ENCODE measurements around the gene NRL. TPM values are rescaled to one million over a fixed set of nuclear protein-coding genes. Genes with fewer than 3 reads are reported as not detected.

NRL gene
- total and polyA plus RNA-seq, 7 donors, result 1.2 to 5.1 (median 2.4) TPM

- no peak for ATAC-seq
- DNase-seq, result no peak
- Histone ChIP-seq H3K27ac (no peak overlapping the region), H3K4me1 (no peaks in the 10 kb centered on the region), H3K27me3 (ENCODE audit: insufficient read depth in 3 of 3, low read length in 2 of 3) (no peaks in the 10 kb centered on the region), H3K9me3 (no peaks in the 10 kb centered on the region), H3K4me3 (no peak overlapping the region), H3K36me3 (ENCODE audit: insufficient read depth in 1 of 2, low read depth in 1 of 2) (no peaks in the 10 kb centered on the region)
- intact Hi-C loops (cut with DNase I), result no loop called here
- 84 to 90% (median 88%) methylated on average over 2 of the region's 2 CpGs for WGBS, 3 donors
- TF ChIP-seq, protein P1, sequence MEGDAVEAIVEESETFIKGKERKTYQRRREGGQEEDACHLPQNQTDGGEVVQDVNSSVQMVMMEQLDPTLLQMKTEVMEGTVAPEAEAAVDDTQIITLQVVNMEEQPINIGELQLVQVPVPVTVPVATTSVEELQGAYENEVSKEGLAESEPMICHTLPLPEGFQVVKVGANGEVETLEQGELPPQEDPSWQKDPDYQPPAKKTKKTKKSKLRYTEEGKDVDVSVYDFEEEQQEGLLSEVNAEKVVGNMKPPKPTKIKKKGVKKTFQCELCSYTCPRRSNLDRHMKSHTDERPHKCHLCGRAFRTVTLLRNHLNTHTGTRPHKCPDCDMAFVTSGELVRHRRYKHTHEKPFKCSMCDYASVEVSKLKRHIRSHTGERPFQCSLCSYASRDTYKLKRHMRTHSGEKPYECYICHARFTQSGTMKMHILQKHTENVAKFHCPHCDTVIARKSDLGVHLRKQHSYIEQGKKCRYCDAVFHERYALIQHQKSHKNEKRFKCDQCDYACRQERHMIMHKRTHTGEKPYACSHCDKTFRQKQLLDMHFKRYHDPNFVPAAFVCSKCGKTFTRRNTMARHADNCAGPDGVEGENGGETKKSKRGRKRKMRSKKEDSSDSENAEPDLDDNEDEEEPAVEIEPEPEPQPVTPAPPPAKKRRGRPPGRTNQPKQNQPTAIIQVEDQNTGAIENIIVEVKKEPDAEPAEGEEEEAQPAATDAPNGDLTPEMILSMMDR (IDR thresholded peaks at IDR 0.05), result no peak
Measured at GRCh38 chr14:24088095-24088494, 26.7 kb downstream of the NRL start.

DNA sequence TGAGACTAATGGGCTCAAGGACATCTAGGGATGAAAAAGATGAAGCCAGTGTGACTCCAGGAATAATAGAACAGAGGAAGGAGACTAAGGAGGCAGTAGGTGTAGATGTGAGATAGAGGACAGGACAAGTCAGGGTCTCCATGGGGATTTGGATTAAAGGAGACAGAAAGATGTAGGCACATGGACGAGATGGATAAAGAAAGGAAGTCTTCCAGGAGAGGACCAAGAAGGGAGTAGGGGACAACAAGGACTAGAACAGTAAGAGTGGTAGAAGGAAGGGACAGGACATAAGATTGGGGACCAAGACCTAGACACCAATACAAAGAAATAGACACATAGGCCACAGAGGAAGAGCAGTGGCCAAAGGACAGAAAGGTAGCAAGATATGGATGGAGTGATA is 27.7 kb downstream of the NRL start:
- Histone ChIP-seq H3K36me3 (ENCODE audit: insufficient read depth in 1 of 2, low read depth in 1 of 2) (no peaks in the 10 kb centered on the region), H3K4me1 (no peaks in the 10 kb centered on the region), H3K27ac (no peak overlapping the region), H3K27me3 (ENCODE audit: insufficient read depth in 3 of 3, low read length in 2 of 3) (no peaks in the 10 kb centered on the region), H3K9me3 (no peaks in the 10 kb centered on the region), H3K4me3 (no peak overlapping the region)
- intact Hi-C loops (cut with DNase I), result no loop called here
- 84 to 87% (median 85%) methylated on average over 1 of the region's 1 CpG for WGBS, 3 donors
- TF ChIP-seq, protein P1 (IDR thresholded peaks at IDR 0.05), result no peak
- no peak for DNase-seq
- ATAC-seq, result no peak

DNA sequence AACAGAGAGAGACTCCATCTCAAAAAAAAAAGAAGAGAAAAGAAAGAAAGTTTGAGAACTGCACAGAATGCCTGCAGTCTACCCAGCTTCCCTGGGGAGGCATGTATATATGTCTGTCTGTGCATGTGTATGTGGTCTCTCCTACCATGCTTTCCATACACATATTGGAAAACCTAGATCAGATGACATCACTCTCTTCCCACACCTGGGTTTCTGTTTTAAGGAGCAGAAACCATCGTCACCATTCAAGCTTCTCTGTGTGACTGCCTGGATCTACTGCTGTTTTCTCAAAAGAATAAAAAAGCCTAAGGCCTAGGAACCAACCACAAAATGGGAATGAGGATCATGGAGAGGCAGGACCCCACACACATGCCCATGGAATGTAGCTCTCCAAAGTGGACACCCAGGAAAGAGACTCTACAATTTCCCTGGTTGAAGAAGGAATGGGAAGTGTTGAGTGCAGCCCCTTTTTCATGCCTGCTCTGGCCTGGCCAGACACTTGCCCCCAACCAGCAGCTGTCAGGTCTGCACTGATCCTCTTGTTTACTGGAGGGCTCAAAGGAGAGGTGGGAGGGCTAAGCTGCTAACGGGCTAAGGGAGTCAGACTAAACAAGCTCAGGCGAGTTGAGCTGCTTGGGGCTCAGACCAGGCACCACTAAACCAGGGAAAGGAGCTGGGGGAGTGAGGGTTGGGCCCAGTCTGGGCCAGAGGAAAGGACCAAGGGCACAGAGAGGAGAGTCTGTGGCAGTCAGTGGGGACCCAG is 28.4 kb downstream of the NRL start:
- Histone ChIP-seq H3K4me3 (no peak overlapping the region), H3K4me1 (peaks cover 2% of the 10 kb centered on the region), H3K27ac (no peak overlapping the region), H3K9me3 (no peaks in the 10 kb centered on the region), H3K27me3 (ENCODE audit: insufficient read depth in 3 of 3, low read length in 2 of 3) (no peaks in the 10 kb centered on the region), H3K36me3 (ENCODE audit: insufficient read depth in 1 of 2, low read depth in 1 of 2) (no peaks in the 10 kb centered on the region)
- ATAC-seq, result no peak
- intact Hi-C loops (cut with DNase I), result no loop called here
- WGBS, 3 donors, result 74 to 90% (median 82%) methylated on average over 3 of the region's 3 CpGs
- no peak for DNase-seq
- TF ChIP-seq, protein P1 (IDR thresholded peaks at IDR 0.05), result no peak

GRCh38 chr14:24085215-24085614 is 29.5 kb downstream of the NRL start:
- WGBS, 3 donors, result 50 to 82% (median 62%) methylated on average over 3 of the region's 3 CpGs
- ATAC-seq, result no peak
- TF ChIP-seq, protein P1 (IDR thresholded peaks at IDR 0.05), result no peak
- Histone ChIP-seq H3K4me3 (no peak overlapping the region), H3K36me3 (ENCODE audit: insufficient read depth in 1 of 2, low read depth in 1 of 2) (no peaks in the 10 kb centered on the region), H3K9me3 (no peaks in the 10 kb centered on the region), H3K27ac (no peak overlapping the region), H3K4me1 (peaks cover 5% of the 10 kb centered on the region), H3K27me3 (ENCODE audit: insufficient read depth in 3 of 3, low read length in 2 of 3) (no peaks in the 10 kb centered on the region)
- DNase-seq, result no peak
- intact Hi-C loops (cut with DNase I), result no loop called here

GRCh38 chr14:24084440-24084839 is 30.3 kb downstream of the NRL start:
- Histone ChIP-seq H3K36me3 (ENCODE audit: insufficient read depth in 1 of 2, low read depth in 1 of 2) (no peaks in the 10 kb centered on the region), H3K27me3 (ENCODE audit: insufficient read depth in 3 of 3, low read length in 2 of 3) (no peaks in the 10 kb centered on the region), H3K27ac (no peak overlapping the region), H3K9me3 (no peaks in the 10 kb centered on the region), H3K4me3 (no peak overlapping the region), H3K4me1 (peaks cover 5% of the 10 kb centered on the region)
- 86 to 91% (median 90%) methylated on average over 2 of the region's 2 CpGs for WGBS, 3 donors
- ATAC-seq, result no peak
- DNase-seq, result no peak
- intact Hi-C loops (cut with DNase I), result no loop called here
- TF ChIP-seq, protein P1 (IDR thresholded peaks at IDR 0.05), result no peak
